ENCODE results near the gene UQCRC2. TPM values are rescaled to one million over a fixed set of nuclear protein-coding genes. Genes with fewer than 3 reads are reported as not detected.

UQCRC2 gene
- total RNA-seq: 100 to 1,000 TPM; 139 to 182 TPM

GRCh38 chr16:21952793-21953540, at the start of gene UQCRC2:
Gene UQCRC2 (plus strand): TSS chr16:21953361. CDS start chr16:21953424, 63 bp downstream.

DNA sequence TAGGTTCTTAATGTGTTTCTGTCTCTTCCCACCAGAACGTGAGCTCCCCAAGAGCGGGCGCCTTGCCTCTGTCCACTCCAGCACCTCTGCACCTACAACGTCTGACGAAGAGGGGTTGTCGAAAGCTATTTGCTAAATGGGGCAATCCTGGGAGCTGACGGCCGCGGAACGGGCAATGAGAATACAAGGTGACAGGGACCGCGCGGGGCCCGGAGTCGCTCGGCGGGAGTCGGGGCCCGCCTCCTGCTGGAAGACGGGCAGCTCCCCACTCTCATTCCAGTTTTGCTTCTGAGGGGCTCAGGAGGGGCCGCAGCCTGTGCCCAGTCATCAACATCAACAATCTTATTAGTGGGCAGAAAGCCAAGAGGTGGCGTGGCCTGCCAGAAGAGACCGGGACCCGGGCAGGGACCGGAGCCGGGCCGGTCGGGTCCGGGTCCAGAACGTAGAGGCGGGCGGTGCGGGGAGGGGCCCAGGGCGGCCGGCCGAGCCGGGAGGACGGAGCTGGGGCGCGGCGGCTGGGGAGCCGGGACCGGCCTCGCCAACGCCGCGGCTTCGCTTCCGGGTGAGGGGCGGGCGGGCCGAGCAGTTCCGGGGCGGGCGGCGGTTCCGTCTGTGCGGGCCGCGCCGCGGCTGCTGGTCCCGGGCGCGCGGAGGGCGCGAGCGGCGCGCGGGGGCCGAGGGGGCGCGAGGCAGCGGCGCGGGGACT, 54.5 kb downstream of the UQCRC2 start, which contains the start of gene MOSMO:
TSS of gene MOSMO (plus strand) at position 603 of the 706 bp plus-strand sequence. CDS start 191 bp downstream, outside the sequence.

Other genes starting within 250 kb of the UQCRC2 start
- 10 to 100 TPM; 36.5 to 54.6 TPM for gene NPIPB4, start 95.6 kb upstream of the UQCRC2 start, total RNA-seq
- gene PDZD9, start 47.8 kb downstream of the UQCRC2 start, total RNA-seq: not detected
- 10 to 100 TPM; 10.3 to 18.6 TPM for gene MOSMO, start 54.8 kb downstream of the UQCRC2 start, total RNA-seq
- gene VWA3A, start 139.2 kb downstream of the UQCRC2 start, total RNA-seq: under 1 TPM in 1 of 2 donors, not detected in 1; under 0.01 TPM
- under 1 TPM in 1 of 2 donors, not detected in 1; under 0.01 TPM for gene SDR42E2, start 209.1 kb downstream of the UQCRC2 start, total RNA-seq

Data from melanocyte of skin (primary cell).